SK-N-SH treated with all-trans-retinoic acid at 6 μM for 48 hours (cell line): ENCODE results near the gene ITGBL1.

Experiments used
- ATAC-seq: fragments of 200-7000 bp; cut with Tn5 transposase; 3 replicates; pipeline ENCODE4 v1.9.1; 2020; ENCODE audit warnings: mild to moderate bottlenecking, moderate library complexity
- ARNTL ChIP-seq: fragments of 450-650 bp; formaldehyde crosslinking; IDR thresholded peaks from 2 replicates; pipeline ENCODE4 v1.5.0; 2020; ENCODE audit warnings: low read depth, mild to moderate bottlenecking, moderate library complexity, borderline replicate concordance
- BACH2 ChIP-seq: fragments of 250-450 bp; sonication (Bioruptor Pico); IDR thresholded peaks from 2 replicates; pipeline ENCODE4 v1.9.0; 2021; ENCODE audit warnings: mild to moderate bottlenecking, borderline replicate concordance
- CREB5 ChIP-seq: fragments of 250-450 bp; sonication (Bioruptor Pico); IDR thresholded peaks from 2 replicates; pipeline ENCODE4 v1.5.1; 2020; ENCODE audit warnings: low read depth, mild to moderate bottlenecking, moderate library complexity
- CSRNP3 ChIP-seq: fragments of 250-450 bp; sonication (Bioruptor Pico); IDR thresholded peaks from 2 replicates; pipeline ENCODE4 v1.5.1; 2021; ENCODE audit warnings: mild to moderate bottlenecking, moderate library complexity
- ESRRG ChIP-seq: fragments of 250-450 bp; sonication (Bioruptor Pico); IDR thresholded peaks from 2 replicates; pipeline ENCODE4 v1.6.1; 2021; ENCODE audit warnings: mild to moderate bottlenecking
- GLIS3 ChIP-seq: fragments of 250-450 bp; sonication (Bioruptor Pico); IDR thresholded peaks from 2 replicates; pipeline ENCODE4 v1.5.0; 2020; ENCODE audit warnings: mild to moderate bottlenecking, moderate library complexity
- ISL1 ChIP-seq: fragments of 250-450 bp; sonication (Bioruptor Pico); IDR thresholded peaks from 2 replicates; pipeline ENCODE4 v2.1.2; 2022; ENCODE audit warnings: mild to moderate bottlenecking, moderate library complexity
- OSR1 ChIP-seq: fragments of 250-450 bp; sonication (Bioruptor Pico); IDR thresholded peaks from 2 replicates; pipeline ENCODE4 v1.8.0; 2022; ENCODE audit warnings: moderate library complexity, mild to moderate bottlenecking, inconsistent platforms
- PATZ1 ChIP-seq: fragments of 250-450 bp; sonication (Bioruptor Pico); IDR thresholded peaks from 2 replicates; pipeline ENCODE4 v1.8.0; 2020; ENCODE audit warnings: mild to moderate bottlenecking, moderate library complexity, borderline replicate concordance
- POU6F1 ChIP-seq: fragments of 250-450 bp; sonication (Bioruptor Pico); IDR thresholded peaks from 2 replicates; pipeline ENCODE4 v1.8.0; 2021; ENCODE audit warnings: low read depth, mild to moderate bottlenecking, moderate library complexity, borderline replicate concordance
- PPARA ChIP-seq: fragments of 250-450 bp; sonication (Bioruptor Pico); IDR thresholded peaks from 2 replicates; pipeline ENCODE4 v1.5.0; 2020; ENCODE audit warnings: mild to moderate bottlenecking, borderline replicate concordance
- RARB ChIP-seq: fragments of 250-450 bp; sonication (Bioruptor Pico); IDR thresholded peaks from 2 replicates; pipeline ENCODE4 v1.8.0; 2021; ENCODE audit warnings: mild to moderate bottlenecking, moderate library complexity
- SNAI2 ChIP-seq: fragments of 250-450 bp; sonication (Bioruptor Pico); IDR thresholded peaks from 2 replicates; pipeline ENCODE4 v1.5.0; 2020; ENCODE audit warnings: mild to moderate bottlenecking, moderate library complexity
- TCF4 ChIP-seq: fragments of 250-450 bp; sonication (Bioruptor Pico); IDR thresholded peaks from 2 replicates; pipeline ENCODE4 v1.8.0; 2021; ENCODE audit warnings: mild to moderate bottlenecking, moderate library complexity, borderline replicate concordance
- TOX ChIP-seq: fragments of 250-450 bp; sonication (Bioruptor Pico); IDR thresholded peaks from 2 replicates; pipeline ENCODE4 v1.8.0; 2021; ENCODE audit warnings: mild to moderate bottlenecking, moderate library complexity, borderline replicate concordance
- ZC3H10 ChIP-seq: fragments of 250-450 bp; sonication (Bioruptor Pico); IDR thresholded peaks from 2 replicates; pipeline ENCODE4 v1.5.1; 2021; ENCODE audit warnings: mild to moderate bottlenecking, moderate library complexity
- ZFP3 ChIP-seq: fragments of 250-450 bp; sonication (Bioruptor Pico); IDR thresholded peaks from 2 replicates; pipeline ENCODE4 v1.5.0; 2020; ENCODE audit warnings: mild to moderate bottlenecking, moderate library complexity
- ZFP30 ChIP-seq: fragments of 450-650 bp; formaldehyde crosslinking; IDR thresholded peaks from 2 replicates; pipeline ENCODE4 v1.5.0; 2022; ENCODE audit warnings: mild to moderate bottlenecking, moderate library complexity
- ZNF565 ChIP-seq: fragments of 450-650 bp; formaldehyde crosslinking; conservative IDR thresholded peaks from 2 replicates; pipeline ENCODE4 v1.5.0; 2020; ENCODE audit warnings: low read depth, mild to moderate bottlenecking, moderate library complexity
- ZNF8 ChIP-seq: fragments of 450-650 bp; formaldehyde crosslinking; IDR thresholded peaks from 2 replicates; pipeline ENCODE4 v1.5.0; 2020; ENCODE audit warnings: mild to moderate bottlenecking, moderate library complexity
- TF ChIP-seq, protein P1 (sequence below): fragments of 250-450 bp; sonication (Bioruptor Pico); IDR thresholded peaks from 2 replicates; pipeline ENCODE4 v1.5.0; 2020; ENCODE audit warnings: mild to moderate bottlenecking, moderate library complexity

The ITGBL1 gene

GRCh38 chr13:101749584-101749983, 297.1 kb downstream of the ITGBL1 start:
- no peak for TF ChIP-seq BACH2 (CRISPR knock-in tag)
- no peak for TF ChIP-seq TOX (CRISPR knock-in tag)
- TF ChIP-seq, all 23 proteins: peak for 0
- no peak for ATAC-seq

GRCh38 chr13:101751488-101751887, 299.0 kb downstream of the ITGBL1 start:
- ATAC-seq, result peak; percentile 65
- TF ChIP-seq POU6F1 (CRISPR knock-in tag) (no peak), ISL1 (CRISPR knock-in tag) (0 out of 2 replicates have a peak, but pooled peaks have one; percentile 39)
- TF ChIP-seq, all 23 proteins: peak for 1

GRCh38 chr13:101752432-101752831, 300.0 kb downstream of the ITGBL1 start:
- no peak for ATAC-seq
- no peak for TF ChIP-seq ISL1 (CRISPR knock-in tag)
- TF ChIP-seq ARNTL, result no peak

DNA sequence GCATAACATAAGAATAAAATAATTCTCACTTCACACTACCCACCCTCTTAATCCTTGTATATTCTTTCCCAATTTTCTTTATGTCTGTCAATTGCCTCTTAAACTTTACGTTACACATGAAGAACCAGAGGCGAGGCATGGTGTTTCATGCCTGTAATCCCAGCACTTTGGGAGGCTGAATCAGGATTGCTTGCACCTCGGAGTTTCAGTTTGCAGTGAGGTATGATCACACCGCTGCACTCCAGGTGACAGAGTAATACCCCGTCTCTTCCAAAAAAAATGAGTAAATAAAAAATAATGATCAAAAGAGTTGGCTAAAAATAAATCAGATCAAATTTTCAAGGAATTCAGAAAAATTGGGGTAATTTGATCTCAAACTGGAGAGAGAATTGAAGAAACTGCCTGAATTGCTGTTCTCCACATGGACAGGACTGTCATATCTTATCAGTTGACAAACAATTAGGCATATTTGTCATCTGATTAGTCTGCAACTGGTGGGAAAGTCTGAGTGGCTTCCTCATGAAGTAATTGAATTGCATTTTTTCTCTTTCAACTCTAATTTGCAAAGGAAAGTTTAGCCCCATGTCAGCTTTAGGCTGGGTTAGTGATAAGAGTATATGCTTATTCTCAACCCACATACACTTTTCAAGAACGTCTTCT, 302.9 kb downstream of the ITGBL1 start:
- TF ChIP-seq ZFP30 (CRISPR knock-in tag), result no peak
- TF ChIP-seq, protein P1, sequence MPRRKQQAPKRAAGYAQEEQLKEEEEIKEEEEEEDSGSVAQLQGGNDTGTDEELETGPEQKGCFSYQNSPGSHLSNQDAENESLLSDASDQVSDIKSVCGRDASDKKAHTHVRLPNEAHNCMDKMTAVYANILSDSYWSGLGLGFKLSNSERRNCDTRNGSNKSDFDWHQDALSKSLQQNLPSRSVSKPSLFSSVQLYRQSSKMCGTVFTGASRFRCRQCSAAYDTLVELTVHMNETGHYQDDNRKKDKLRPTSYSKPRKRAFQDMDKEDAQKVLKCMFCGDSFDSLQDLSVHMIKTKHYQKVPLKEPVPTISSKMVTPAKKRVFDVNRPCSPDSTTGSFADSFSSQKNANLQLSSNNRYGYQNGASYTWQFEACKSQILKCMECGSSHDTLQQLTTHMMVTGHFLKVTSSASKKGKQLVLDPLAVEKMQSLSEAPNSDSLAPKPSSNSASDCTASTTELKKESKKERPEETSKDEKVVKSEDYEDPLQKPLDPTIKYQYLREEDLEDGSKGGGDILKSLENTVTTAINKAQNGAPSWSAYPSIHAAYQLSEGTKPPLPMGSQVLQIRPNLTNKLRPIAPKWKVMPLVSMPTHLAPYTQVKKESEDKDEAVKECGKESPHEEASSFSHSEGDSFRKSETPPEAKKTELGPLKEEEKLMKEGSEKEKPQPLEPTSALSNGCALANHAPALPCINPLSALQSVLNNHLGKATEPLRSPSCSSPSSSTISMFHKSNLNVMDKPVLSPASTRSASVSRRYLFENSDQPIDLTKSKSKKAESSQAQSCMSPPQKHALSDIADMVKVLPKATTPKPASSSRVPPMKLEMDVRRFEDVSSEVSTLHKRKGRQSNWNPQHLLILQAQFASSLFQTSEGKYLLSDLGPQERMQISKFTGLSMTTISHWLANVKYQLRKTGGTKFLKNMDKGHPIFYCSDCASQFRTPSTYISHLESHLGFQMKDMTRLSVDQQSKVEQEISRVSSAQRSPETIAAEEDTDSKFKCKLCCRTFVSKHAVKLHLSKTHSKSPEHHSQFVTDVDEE (CRISPR knock-in tag), result peak; percentile 18; the same call in 1 of the 2 replicates
- TF ChIP-seq ISL1 (CRISPR knock-in tag), result peak; percentile 61; the same call in 1 of the 2 replicates
- peak; percentile 35; the same call in 1 of the 2 replicates for TF ChIP-seq TCF4
- no peak for TF ChIP-seq CSRNP3 (CRISPR knock-in tag)
- TF ChIP-seq PPARA, result no peak
- no peak for TF ChIP-seq SNAI2 (CRISPR knock-in tag)
- TF ChIP-seq TOX (CRISPR knock-in tag), result no peak
- 0 out of 2 replicates have a peak, but pooled peaks have one; percentile 27 for TF ChIP-seq CREB5
- peak; percentile 23; the same call in 2 of the 3 replicates for ATAC-seq

- ATAC-seq, result peak; percentile 90
- TF ChIP-seq BACH2 (CRISPR knock-in tag), result no peak
- no peak for TF ChIP-seq OSR1
- TF ChIP-seq ZNF565 (CRISPR knock-in tag), result no peak
- no peak for TF ChIP-seq ESRRG
- TF ChIP-seq ZFP3 (CRISPR knock-in tag), result no peak
- no peak for TF ChIP-seq RARB (CRISPR knock-in tag)
- TF ChIP-seq CREB5, result no peak
- TF ChIP-seq ZFP30 (CRISPR knock-in tag), result no peak
- TF ChIP-seq ZC3H10, result no peak
- no peak for TF ChIP-seq PPARA
- TF ChIP-seq ZNF8 (CRISPR knock-in tag), result no peak
- TF ChIP-seq GLIS3 (CRISPR knock-in tag), result no peak
- TF ChIP-seq PATZ1 (CRISPR knock-in tag), result no peak
Measured at GRCh38 chr13:101757446-101758039, 305.1 kb downstream of the ITGBL1 start.
